Fibroblast of the aortic adventitia (primary cell): Measurements from ENCODE around the gene SLC10A6. TPM values are rescaled to one million over a fixed set of nuclear protein-coding genes. Genes with fewer than 3 reads are reported as not detected.
"Not testable (repeated sequence)": the region's sequence is repeated elsewhere in the genome, so short reads cannot be mapped to it uniquely, and the experiment has no call there.

Source experiments
- DNase-seq: peaks from one replicate; pipeline ENCODE4 v3.0.0-alpha.2; 2010; ENCODE audit warnings: low read depth
- H3K4me3 ChIP-seq: 2 replicates; pipeline ENCODE4 v1.5.1; 2011; ENCODE audit warnings: low read depth, mild to moderate bottlenecking, control low read depth, low read length, moderate library complexity
- CTCF ChIP-seq: IDR thresholded peaks from 2 replicates; pipeline ENCODE4 v1.5.1; 2011; ENCODE audit warnings: mild to moderate bottlenecking, low read length, control low read depth, inconsistent platforms; ENCODE audit not compliant: insufficient read depth
- total RNA-seq: library from RNA; depleted of rRNA; stranded (reverse); fragments of >200 nt; gene quantifications from 2 replicates; pipeline ENCODE4 v1.2.3, GENCODE V29; 2012; ENCODE audit warnings: low replicate concordance

Gene SLC10A6
- total RNA-seq, 1 donor, result 0.18 TPM

GRCh38 chr4:86892636-86892960, 43.4 kb upstream of the SLC10A6 start:
- peak overlapping the region; percentile 75 for H3K4me3 ChIP-seq
- TF ChIP-seq CTCF, result no peak
- no peak for DNase-seq

- TF ChIP-seq CTCF, result no peak
- peak within 1 kb of the TSS; percentile 75 for H3K4me3 ChIP-seq
- DNase-seq, result no peak
Measured at GRCh38 chr4:86891762-86892635, 42.8 kb upstream of the SLC10A6 start, which contains the start of gene C4orf36. Gene C4orf36, minus strand, starts transcription at chr4:86892422. Its CDS starts 902 bp downstream, at chr4:86891520.

GRCh38 chr4:86890790-86891189, 41.6 kb upstream of the SLC10A6 start:
- no peak overlapping the region for H3K4me3 ChIP-seq
- DNase-seq, result no peak
- TF ChIP-seq CTCF, result no peak

GRCh38 chr4:86879641-86880040, 30.5 kb upstream of the SLC10A6 start:
- no peak for DNase-seq
- no peak for TF ChIP-seq CTCF
- H3K4me3 ChIP-seq, result no peak overlapping the region

- peak; percentile 15 for TF ChIP-seq CTCF
- no peak overlapping the region for H3K4me3 ChIP-seq
- DNase-seq, result no peak
Measured at GRCh38 chr4:86878640-86879039, 29.5 kb upstream of the SLC10A6 start.

GRCh38 chr4:86876894-86877685, 27.9 kb upstream of the SLC10A6 start:
- no peak overlapping the region for H3K4me3 ChIP-seq
- DNase-seq, result peak; percentile 45
- no peak for TF ChIP-seq CTCF

GRCh38 chr4:86875436-86875835, 26.3 kb upstream of the SLC10A6 start:
- not testable (repeated sequence) for DNase-seq, H3K4me3 ChIP-seq
